HTR-8/SVneo (cell line): Measurements from ENCODE around the gene C2orf76.
"Not testable (repeated sequence)": the region's sequence is repeated elsewhere in the genome, so short reads cannot be mapped to it uniquely, and the experiment has no call there.

ENCODE experiments used
- DNase-seq: peaks from one replicate; pipeline ENCODE4 v3.0.0; 2011; ENCODE audit warnings: low spot score, mixed read lengths; ENCODE audit not compliant: insufficient read length
- FAIRE-seq: peaks from 2 replicates; lab custom pipeline; 2011; peaks lifted over from hg19 to GRCh38; lab: Jason Lieb, UNC

The C2orf76 gene

GRCh38 chr2:119278385-119278784 lies 88.2 kb downstream of the C2orf76 start:
- not testable (repeated sequence) for DNase-seq, FAIRE-seq

- DNase-seq = no peak
- FAIRE-seq = no peak
Measured at GRCh38 chr2:119276864-119277263, 89.8 kb downstream of the C2orf76 start.

DNA sequence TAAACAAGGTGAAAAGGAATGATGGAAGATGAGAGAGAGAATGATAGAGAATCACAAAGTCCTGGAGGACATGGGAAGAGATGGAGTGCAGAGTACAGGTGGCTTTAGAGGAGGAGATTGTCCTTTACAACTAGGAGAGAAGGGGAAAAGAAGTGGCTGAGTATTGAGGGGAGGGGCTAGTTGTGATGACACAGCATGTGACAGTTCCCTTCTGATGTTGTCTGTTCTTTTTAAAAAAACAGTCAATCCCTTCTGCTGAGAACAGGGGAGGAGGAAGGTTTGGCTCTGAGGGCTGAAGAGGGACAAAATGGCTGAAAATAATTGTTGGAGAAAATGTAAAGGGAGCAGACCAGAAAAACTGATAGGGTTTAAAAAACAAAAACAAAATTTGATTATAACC lies 99.0 kb downstream of the C2orf76 start:
- DNase-seq (no peak), FAIRE-seq (no peak)

GRCh38 chr2:119266091-119266589 lies 100.5 kb downstream of the C2orf76 start:
- FAIRE-seq = no peak
- DNase-seq = no peak

- no peak for DNase-seq
- no peak for FAIRE-seq
Measured at GRCh38 chr2:119265693-119266066, 101.0 kb downstream of the C2orf76 start.

- peak; percentile 67 for DNase-seq
- peak; percentile 89 for FAIRE-seq
Measured at GRCh38 chr2:119264781-119265692, 101.6 kb downstream of the C2orf76 start.

DNA sequence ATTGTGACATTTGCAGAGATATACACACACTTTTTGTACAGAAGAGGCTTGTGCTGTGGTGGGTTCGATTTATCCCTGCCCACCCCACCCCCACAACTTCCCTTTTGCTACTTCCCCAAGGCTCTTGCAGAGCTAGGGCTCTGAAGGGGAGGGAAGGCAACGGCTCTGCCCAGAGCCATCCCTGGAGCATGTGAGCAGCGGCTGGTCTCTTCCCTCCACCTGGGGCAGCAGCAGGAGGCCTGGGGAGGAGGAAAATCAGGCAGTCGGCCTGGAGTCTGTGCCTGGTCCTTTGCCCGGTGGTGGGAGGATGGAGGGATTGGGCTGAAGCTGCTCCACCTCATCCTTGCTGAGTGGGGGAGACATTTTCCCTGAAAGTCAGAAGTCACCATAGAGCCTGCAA lies 103.0 kb downstream of the C2orf76 start:
- no peak for DNase-seq
- no peak for FAIRE-seq

- FAIRE-seq = no peak
- no peak for DNase-seq
Measured at GRCh38 chr2:119263025-119263424, 103.6 kb downstream of the C2orf76 start.

DNA sequence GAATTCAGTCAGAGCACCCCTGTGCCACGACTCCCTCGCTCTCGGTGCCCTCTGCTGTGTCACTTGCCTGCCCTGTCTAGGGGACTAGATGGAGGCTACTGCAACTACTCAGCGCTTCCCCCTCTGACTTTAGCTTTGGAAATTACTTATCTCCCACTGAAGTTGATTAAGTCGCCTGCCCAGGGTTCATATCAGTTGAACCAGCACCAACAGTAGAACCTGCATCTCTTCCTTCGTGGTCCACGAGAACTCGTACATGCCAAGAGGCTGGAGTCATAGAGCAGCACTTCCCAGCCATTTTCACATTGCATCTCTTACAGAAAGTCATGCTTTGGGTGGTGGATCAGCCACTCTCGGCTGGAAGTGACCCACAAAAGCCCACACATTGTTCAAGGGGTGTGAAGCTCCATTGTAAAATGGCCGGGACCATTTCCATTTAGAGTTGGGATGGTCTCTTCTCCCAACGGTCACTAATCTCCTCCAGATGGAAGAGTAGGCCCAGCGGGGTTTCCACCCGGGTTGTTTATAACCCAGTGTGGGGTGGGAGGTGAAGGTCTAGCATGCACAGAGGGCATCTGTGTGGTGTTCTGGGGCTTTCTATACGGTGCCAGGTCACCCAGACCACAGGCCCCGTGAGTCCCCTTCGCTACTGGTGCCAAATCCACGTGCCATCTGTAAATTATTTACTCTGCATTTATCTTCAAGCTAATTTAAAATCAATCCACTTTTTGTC lies 105.0 kb downstream of the C2orf76 start:
- FAIRE-seq (no peak), DNase-seq (no peak)

DNA sequence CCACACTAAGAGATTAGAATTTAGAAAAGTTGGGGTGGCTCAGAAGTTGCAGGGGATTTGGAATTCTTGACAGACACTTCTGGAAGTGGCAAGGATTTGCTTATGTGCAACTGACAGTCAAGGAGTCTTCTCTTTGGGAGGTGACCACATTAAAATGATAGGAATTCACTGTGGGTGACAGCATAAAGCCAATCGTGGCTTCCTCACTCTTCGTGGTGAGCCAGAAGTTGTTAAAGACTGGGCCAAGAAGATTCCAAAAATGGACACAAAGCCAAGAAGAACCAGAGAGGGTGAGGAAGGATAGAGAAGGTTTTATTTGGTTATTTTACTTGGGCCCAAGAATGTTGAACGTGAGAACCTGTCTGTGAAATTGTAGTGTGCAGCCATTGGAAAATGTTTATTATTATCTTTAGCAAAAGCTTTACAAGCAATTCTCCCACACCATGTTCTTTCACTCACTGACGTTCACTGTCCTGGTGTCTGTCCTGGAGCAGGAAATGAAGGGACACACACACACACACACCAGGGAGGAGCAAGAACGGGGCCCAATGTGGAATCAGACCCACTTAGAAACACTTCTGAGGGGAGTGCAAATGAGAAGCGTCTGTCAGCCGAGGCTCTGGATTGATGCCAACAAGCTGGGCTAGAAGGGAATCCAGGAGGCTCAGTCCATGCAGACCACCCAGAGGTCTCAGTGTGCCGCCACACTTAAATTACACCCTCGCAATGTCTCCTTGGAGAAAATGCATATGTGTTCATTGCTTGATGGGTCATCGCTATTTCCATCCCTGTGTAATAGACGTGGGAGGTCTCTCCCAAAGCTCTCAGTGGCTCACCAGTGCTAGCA lies 105.8 kb downstream of the C2orf76 start:
- FAIRE-seq (no peak), DNase-seq (no peak)

GRCh38 chr2:119259296-119259860 lies 107.3 kb downstream of the C2orf76 start:
- no peak for FAIRE-seq
- no peak for DNase-seq

DNA sequence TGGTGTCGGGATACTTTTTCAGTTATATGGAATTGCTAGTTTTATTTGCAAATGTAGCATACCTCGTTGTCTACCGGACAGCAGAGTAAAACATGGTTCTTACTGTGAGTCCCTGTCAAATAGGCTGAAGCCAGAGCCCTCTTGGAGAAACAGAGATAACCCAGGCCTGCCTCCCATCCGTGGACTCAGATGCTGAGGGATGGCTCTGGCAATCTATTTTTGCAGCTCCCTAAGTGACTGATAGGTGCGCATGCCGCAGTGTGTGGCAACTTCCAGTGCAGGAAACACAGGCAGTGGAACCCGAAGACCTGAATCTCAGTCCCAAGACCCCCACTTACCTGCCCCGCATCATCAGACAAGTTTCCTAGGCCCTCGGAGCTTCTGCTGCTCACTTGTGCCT lies 109.4 kb downstream of the C2orf76 start:
- no peak for FAIRE-seq
- DNase-seq = no peak

- DNase-seq (no peak), FAIRE-seq (no peak)
Measured at GRCh38 chr2:119256582-119256921, 110.1 kb downstream of the C2orf76 start.

DNA sequence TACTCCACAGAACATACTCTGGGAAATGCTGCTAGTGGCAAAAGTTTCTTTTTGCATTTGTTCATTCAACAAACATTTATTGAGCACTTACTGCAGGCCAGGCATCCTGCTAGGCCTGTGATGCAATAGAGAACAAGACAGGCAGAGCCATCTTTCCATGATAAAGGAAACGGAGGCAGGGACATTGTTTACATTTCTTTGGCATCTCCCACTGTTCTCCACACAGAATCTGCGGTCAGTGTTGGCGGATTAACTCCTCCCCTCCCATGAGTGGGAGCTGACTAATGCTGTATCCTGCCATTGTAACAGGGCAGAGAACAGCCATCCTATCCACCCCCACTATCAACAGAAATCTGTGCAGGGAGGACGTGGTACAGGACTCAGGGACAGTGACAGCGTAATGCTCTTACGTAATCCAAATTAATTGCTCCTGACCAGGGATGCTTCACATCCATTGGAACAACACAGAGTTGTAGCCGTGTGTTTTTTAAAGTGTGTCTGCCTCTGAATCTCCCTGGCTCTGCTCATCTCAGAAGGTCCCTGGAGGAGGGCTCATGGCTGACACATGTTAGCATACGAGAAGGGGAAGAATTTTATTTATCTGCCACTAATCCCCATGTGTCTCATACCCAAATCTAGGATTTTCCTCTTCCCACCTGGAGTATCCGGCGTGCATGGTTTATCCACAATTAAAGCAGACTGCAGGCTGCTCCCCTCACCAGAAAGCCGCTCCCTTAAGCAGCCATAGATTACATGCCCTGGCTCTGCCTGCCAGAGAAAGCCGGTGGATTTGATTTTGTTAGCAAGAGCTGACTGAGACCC lies 110.7 kb downstream of the C2orf76 start:
- FAIRE-seq = peak; percentile 98
- DNase-seq = peak; percentile 79

GRCh38 chr2:119254601-119255080 lies 112.0 kb downstream of the C2orf76 start:
- FAIRE-seq (no peak), DNase-seq (no peak)

- no peak for FAIRE-seq
Measured at GRCh38 chr2:119253760-119254600, 112.7 kb downstream of the C2orf76 start.

GRCh38 chr2:119253114-119253702 lies 113.4 kb downstream of the C2orf76 start:
- no peak for FAIRE-seq
- DNase-seq = no peak

More at GRCh38 chr2:119253760-119254600, 112.7 kb downstream of the C2orf76 start:
- no peak for DNase-seq
